HG02943 (cell line): ENCODE data around the gene FAM90A26.
"Not testable (repeated sequence)": the region's sequence is repeated elsewhere in the genome, so short reads cannot be mapped to it uniquely, and the experiment has no call there.

Source experiments
- ATAC-seq: cut with Tn5 transposase; IDR thresholded peaks from one replicate; pipeline ENCODE4 v1.9.1; 2021; ENCODE audit warnings: mild to moderate bottlenecking, low read depth, moderate library complexity; ENCODE audit not compliant: unreplicated experiment

Gene FAM90A26, protein sequence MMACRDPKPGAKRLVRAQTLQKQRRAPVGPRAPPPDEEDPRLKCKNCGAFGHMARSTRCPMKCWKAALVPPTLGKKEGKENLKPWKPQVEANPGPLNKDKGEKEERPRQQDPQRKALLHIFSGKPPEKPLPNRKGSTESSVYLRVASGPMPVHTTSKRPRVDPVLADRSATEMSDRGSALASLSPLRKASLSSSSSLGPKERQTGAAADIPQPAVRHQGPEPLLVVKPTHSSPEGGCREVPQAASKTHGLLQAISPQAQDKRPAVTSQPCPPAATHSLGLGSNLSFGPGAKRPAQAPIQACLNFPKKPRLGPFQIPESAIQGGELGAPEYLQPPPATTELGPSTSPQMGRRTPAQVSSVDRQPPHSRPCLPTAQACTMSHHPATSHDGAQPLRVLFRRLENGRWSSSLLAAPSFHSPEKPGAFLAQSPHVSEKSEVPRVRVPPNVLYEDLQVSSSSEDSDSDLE

DNA sequence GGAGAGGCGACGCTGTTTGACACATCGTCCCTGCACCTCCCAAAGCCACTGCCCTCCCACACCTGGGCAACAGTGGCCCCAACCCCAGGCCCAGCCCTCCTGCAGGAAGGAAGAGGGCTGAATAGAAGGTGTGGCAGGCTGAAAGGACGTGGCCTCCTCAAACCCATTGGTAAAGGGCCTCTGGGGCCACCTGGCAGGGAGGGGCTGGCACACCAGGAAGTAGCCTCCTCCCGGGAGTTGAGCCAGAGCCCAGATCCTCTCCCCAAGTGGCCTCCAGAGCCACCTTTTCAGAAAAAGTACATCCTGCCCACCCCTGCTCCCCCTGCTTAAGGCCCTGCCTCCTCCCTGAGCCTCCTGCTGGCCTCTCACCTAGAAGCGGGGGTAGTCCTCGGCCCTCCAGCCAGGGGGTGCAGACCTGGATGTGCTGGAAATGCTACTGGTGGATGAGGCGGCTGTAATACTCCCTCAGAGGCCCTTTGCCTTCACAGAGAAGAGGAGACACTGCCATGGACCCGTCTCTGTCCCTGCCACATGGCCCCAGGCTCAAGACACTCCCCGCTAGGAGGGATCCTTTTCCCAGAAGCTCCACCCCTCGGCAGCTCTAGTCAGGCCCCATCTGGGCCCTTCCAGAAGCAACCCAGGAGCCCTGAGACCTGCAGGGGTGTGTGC is at the start of gene FAM90A26:
Gene FAM90A26, plus strand, starts transcription at position 619 of the 669 bp plus-strand sequence. CDS start 2,764 bp downstream, outside the sequence.
- ATAC-seq: not testable (repeated sequence)

DNA sequence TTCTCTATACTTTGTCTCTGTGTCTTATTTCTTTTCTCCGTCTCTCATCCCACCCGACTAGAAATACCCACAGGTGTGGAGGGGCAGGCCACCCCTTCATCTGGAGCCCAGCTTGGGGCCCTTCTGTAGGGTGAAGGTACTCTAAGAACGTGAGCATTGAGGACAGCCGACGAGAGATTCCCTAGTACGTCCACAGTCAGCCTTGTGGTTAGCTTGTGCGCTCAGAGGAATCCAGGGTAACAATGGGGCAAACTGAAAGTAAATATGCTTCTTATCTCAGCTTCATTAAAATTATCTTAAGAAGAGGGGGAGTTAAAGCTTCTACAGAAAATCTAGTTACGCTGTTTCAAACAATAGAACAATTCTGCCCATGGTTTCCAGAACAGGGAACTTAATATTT is 47.5 kb upstream of the FAM90A26 start:
- not testable (repeated sequence) for ATAC-seq

DNA sequence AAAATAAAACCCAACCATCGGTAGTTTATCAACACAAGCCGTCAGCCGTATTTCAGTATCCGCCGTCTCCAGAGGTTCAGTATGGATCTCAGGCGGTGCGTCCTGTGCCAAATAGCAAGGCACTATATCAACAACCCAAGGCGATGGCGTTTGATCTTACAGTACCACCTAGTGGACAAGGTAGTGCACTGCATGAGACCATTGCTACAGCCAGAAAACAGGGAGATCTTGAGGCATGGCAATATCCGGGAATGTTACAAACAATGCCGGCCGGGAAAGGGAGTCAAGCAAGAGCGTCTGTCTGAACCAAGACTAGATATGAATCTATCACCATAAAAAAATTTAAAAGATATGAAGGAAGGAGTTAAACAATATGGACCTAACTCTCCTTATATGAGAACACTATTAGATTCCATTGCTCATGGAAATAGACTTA is 46.6 kb upstream of the FAM90A26 start:
- not testable (repeated sequence) for ATAC-seq

DNA sequence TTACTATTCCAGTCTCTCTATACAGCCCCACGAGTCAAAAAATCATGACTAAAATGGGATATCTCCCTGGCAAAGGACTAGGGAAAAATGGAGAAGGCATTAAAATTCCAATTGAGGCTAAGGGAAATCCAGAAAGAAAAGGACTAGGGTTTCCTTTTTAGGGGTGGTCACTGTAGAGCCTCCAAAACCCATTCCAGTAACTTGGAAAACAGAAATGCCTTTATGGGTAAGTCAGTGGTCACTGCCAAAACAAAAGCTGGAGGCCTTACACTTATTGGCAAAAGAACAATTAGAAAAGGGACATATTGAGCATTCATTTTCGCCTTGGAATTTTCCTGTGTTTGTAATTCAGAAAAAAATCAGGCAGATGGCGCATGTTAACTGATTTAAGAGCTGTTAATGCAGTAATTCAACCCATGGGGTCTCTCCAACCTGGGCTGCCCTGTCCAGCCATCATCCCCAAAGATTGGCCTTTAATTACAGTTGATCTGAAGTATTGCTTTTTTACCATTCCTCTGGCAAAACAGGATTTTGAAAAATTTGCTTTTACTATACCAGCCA is 44.5 kb upstream of the FAM90A26 start:
- ATAC-seq: not testable (repeated sequence)

DNA sequence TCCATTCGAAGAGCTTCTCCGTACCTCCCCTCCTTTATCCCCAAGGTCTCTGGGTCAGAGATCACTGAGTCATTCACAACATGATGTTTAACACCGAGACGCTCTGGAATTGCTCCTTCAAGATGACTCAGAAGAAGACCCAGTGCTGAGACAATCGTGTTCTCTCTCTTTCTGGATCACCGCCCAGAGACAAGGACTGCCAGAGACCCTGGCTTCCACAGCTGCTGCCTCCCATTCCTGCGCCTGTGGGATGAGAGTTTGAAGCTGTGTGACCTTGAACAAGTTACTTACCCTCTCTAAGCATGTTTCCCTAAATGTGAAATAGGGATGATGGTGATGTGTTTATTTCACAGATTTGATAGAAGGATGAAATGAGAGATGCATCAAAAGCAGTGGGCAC is 38.8 kb upstream of the FAM90A26 start:
- not testable (repeated sequence) for ATAC-seq

DNA sequence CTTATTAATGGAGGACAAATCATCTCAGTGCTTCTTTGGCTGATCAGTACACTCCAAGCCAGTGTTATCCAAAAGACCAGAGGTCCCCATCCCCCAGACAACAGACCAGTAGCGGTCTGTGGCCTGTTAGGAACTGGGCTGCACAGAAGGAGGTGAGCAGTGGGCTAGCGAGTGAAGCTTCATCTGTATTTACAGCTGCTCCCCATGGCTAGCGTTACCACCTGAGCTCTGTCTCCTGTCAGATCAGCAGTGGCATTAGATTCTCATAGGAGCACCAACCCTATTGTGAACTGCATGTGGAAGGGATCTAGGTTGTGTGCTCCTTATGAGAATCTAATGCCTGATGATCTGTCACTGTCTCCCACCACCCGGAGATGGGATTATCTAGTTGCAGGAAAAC is 37.4 kb upstream of the FAM90A26 start:
- ATAC-seq: not testable (repeated sequence)

DNA sequence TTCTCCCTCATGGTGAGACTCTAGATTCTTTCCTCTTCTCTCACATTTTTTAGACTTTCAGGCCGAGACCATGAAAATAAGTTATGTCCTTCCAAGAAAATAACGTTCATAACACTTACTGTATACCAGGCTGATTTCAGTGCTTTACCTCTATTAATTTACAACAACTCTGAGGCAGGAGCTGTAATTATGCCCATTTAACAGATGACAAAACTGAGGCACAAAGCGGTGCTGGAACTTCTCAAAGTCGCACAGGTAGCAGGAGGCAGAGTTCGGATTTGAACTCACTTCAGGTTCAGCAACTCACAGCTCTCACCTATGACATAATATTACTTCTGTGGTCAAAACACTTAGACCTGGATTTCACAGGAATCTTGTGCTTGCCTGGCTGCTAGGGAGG is 36.2 kb upstream of the FAM90A26 start:
- not testable (repeated sequence) for ATAC-seq

DNA sequence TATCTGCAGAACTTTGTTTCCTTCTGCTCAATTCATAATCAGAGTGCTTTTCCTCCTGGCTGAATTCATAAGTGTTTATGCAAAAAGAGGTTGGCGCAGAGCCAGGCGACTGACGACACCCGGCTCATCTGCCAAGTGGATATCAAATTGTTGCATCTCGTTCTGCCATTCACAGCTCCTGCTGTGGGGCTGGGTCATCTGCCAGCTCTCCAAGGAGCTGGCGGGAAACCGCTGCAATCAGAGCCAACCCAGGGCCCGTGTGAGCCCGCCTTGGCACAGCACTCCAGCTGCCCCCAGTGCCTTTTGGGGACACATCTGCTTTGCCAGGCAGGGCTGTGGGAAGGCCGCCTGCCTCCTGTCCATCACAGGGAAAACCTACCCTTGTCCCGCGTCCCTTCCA is 35.7 kb upstream of the FAM90A26 start:
- ATAC-seq: not testable (repeated sequence)

DNA sequence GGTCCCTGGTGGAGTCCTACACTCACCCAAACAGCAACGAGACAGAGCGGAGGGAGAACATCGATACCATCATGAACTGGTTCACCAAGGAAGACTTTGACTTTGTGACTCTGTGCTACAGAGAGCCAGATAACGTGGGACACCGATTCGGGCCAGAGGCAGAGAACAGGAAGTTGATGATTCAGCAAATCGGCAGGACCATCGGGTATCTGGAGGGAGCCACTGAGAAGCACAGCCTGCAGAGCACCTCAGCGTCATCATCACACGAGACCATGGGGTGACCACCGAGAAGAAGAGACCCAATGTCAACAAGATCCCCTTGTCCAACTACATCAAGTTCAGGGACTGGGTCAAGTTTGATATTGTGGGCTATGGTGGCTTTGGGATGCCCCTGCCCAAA is 29.2 kb upstream of the FAM90A26 start:
- ATAC-seq: not testable (repeated sequence)

DNA sequence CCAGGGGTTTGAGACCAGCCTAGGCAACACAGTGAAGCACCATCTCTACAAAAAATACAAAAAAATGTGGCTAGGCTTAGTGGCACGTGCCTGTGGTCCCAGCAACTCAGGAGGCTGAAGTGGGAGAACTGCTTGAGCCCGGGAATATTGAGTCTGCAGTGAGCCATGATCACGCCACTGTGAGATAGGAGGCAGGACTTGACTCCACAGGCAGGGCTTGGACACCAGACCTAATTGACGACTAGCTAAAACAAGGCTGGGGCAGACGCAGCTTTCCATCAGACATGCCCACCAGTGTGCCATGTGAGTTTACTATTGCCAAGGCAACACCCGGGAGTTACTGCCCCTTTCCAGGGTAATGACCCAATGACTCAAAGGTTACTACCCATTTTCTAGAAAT is 27.4 kb upstream of the FAM90A26 start:
- not testable (repeated sequence) for ATAC-seq

DNA sequence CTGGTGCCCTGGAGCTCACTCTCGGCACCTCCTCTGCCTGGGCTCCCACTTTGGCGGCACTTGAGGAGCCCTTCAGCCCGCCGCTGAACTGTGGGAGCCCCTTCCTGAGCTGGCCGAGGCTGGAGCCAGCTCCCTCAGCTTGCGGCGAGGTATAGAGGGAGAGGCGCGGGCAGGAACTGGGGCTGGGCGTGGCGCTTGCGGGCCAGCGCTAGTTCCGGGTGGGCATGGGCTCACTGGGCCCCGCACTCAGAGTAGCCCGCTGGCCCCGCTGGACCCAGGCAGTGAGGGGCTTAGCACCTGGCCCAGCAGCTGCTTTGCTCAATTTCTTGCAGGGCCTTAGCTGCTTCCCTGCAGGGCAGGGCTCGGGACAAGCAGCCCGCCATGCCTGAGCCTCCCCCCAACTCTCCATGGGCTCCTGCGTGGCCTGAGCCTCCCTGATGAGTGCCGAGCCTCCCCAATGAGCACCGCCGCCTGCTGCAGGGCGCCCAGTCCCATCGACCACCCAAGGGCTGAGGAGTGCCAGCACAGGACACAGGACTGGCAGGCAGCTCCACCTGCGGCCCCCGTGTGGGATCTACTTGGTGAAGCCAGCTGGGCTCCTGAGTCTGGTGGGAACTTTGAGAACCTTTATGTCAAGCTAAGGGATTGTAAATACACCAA is 26.7 kb upstream of the FAM90A26 start:
- ATAC-seq: no peak

DNA sequence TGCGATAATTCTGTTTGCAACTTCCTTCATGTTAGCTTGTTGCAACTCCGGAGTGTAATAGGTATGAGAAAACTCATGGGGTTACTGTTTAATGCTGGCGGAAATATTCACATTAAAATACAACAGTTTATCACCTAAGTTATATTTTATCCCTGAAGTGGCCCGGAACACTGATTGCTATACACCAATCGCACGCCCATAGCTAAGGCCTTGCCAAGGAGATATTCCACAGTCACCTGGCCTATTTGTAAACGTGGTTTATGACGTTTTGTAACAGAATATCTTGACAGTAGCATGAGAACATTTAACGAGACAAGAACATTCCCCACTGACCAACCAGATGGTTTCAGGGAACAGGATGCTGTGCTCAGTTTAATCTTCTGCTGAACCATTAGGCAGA is 23.2 kb upstream of the FAM90A26 start:
- ATAC-seq: no peak

DNA sequence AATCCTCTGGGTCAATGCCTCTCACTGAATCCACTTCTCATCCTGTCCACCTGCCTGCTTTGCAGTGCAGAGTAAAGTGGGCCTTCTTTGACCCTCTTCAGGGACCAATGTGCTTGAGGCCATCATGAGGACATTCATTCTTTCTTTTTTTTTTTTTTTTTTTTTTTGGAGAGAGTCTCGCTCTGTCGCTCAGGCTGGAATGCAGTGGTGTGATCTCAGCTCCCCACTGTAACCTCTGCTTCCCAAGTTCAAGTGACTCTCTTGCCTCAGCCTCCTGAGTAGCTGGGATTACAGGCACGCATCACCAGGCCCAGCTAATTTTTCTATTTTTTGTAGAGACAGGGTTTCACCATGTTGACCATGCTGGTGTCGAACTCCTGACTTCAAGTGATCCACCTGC is 22.8 kb upstream of the FAM90A26 start:
- ATAC-seq: not testable (repeated sequence)

DNA sequence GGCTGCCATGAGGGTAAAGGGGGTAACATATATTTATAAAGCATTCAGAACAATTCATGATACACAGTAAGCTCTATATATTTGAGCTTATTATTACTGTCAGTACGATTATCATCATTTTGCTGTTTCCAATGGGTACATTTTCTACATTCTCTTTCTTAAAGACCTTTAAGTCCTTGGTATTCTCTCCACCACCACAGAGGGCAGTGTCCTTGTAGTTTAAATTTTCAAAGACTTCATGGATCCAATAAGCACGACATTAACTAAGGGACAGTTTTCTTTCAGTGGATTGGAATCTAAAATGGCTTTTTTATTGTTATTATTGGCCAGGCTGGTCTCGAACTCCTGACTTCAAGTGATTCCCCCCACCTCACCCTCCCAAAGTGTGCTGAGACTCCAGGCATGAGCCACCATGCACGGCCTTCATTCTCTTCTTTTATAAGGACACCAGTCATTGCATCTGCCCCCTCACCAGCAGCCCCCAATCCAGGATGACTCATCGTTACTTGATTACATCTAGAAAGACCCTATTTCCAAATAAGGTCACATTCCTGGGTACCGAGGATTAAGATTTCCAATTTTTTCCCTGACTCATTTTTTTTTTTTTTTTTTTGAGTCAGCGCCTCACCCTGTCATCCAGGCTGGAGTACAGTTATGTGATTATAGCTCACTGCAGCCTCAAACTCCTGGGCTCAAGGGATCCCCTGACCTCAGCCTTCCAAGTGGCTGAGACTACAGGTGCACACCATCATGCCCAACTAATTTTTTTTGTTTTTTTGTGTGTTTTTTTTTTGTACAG is 21.4 kb upstream of the FAM90A26 start:
- not testable (repeated sequence) for ATAC-seq

DNA sequence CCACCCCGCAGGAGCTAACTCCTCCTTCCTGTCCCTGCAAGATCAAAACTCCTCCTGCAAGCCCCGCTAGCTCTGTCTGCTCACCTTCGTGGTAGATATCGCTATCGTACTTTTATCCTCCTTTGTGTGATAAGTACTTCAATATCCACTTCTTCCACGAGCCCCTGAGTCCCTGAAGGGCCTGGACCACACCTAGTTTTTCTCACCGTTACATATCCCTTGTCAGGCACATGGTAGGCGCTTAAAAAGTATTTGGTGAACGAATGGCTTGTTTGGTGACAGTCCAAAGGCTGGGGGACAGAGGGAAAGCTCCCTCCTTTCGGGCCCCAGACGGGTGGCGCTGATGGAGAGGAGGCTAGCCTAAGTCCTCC is 18.4 kb upstream of the FAM90A26 start:
- not testable (repeated sequence) for ATAC-seq

DNA sequence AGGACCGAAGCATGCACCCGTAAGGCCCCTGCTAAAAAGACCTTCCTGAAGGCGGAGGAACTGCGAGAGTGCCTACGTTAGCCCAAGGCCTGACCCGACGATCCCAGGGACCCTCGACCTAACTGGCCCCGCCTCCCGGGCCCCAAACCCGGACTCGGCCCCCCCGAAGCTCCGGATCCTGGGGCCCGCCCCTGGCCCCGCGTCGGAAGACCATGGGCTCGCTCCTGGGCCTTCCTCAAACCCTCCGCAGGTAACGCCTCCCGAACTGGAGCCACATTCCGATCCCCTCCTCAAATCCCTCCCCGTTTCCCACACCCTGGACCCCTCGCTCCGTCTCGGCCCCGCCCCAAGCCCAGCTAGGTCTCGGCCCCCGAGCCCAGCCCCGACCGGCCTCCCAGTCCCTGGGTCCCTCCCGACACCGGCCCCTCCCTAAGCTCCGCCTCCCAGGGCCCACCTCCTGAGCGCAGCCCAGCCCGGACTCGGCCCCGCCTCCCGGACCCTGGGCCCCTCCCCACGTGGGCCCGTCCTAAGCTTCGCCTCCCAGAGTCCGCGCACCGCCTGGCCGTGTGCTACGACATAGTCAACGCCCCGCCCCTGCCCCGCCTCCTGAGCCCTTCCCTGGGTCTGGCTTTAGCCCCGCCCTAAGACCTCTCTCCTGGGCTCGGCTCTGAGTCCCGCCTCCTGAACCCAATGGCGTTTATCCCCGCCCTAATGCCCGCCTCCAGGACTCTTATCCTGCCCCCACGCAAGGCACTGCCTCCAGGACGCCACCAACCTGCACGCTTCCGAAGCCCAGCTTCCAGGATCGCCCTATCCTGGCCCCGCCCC is 17.8 kb upstream of the FAM90A26 start:
- ATAC-seq: not testable (repeated sequence)

DNA sequence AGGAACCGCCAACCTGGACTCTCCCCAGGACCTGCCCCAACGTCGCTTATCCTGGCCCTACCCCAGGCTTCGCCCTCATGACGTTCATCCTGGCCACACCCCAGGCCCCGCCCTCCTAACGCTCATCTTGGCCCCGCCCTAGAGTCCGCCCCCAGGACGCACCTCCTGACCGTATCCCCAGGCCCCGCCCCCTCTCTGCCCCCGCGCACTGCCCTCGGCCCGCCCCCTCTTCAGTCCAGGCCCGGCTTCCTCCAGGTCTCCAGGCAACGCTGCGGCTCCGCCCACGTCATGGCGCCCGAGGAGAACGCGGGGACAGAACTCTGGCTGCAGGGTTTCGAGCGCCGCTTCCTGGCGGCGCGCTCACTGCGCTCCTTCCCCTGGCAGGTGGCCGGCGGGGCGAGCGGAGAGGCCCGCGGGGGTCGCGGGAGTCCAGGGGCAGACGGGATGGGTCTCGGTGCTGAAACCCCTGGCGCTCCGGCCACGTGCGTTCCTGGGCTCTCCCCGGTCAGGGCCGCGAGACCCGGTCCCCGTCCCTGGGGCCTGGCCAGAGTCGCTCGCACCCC is 17.1 kb upstream of the FAM90A26 start:
- ATAC-seq: not testable (repeated sequence)

DNA sequence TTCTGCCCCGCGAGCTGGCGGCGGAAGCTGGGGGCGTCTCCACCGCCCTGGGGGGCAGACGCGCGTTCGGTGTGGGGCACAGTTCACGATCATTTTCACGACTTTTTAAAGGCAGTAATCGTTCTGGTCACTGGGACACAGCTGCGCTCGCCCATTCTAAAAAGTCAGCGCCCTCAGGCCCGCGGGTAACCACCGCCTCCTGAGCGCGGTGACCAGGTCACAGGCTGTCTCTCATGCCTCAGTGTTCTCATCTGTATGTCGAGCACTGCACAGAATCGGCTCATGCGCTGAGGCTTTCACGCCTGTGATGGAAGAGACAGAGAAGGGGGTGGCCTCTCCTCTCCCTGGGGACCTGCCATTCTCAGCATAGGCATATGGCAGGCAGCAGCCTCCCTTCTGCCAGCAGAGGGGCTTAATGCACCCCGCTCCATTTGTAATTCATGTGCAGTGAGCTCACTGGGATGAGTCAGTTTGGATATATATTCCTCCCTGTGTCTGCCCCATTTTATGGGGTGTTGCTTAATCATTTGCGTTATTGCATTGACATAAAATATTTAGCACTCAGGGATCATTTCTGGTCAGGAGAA is 16.5 kb upstream of the FAM90A26 start:
- not testable (repeated sequence) for ATAC-seq
